Activated effector memory CD4-positive, alpha-beta T cell treated with Interleukin-2 at 50 U/mL for 16 hours (primary cell): ENCODE measurements around the gene LIPF.
"Not testable (repeated sequence)": the region's sequence is repeated elsewhere in the genome, so short reads cannot be mapped to it uniquely, and the experiment has no call there.

Experiments
- DNase-seq: peaks from one replicate; pipeline ENCODE4 v3.0.0-alpha.2; 2020

LIPF gene, protein sequence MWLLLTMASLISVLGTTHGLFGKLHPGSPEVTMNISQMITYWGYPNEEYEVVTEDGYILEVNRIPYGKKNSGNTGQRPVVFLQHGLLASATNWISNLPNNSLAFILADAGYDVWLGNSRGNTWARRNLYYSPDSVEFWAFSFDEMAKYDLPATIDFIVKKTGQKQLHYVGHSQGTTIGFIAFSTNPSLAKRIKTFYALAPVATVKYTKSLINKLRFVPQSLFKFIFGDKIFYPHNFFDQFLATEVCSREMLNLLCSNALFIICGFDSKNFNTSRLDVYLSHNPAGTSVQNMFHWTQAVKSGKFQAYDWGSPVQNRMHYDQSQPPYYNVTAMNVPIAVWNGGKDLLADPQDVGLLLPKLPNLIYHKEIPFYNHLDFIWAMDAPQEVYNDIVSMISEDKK

DNA sequence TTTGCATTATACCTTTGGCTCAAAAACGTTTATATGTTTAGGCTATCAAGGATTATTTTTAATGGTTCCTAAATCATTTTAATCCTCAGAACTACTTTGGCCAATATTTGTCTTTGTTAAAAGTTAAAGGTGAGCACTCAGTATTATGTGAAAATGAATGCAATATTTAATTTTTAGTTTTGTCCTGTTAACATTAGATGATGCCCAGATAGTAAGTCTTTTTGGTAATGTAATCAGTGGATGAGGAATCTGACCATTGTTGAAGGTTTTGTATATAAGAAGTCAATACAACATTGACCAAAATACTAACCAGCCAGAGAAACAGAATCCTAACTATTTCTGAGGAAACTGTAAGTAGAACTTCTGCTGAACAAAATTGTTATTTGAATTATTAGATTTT is at the start of gene LIPF:
Gene LIPF (plus strand): TSS at position 301 of the 400 bp plus-strand sequence. CDS start 2,856 bp downstream, outside the sequence.
- no peak for DNase-seq

DNA sequence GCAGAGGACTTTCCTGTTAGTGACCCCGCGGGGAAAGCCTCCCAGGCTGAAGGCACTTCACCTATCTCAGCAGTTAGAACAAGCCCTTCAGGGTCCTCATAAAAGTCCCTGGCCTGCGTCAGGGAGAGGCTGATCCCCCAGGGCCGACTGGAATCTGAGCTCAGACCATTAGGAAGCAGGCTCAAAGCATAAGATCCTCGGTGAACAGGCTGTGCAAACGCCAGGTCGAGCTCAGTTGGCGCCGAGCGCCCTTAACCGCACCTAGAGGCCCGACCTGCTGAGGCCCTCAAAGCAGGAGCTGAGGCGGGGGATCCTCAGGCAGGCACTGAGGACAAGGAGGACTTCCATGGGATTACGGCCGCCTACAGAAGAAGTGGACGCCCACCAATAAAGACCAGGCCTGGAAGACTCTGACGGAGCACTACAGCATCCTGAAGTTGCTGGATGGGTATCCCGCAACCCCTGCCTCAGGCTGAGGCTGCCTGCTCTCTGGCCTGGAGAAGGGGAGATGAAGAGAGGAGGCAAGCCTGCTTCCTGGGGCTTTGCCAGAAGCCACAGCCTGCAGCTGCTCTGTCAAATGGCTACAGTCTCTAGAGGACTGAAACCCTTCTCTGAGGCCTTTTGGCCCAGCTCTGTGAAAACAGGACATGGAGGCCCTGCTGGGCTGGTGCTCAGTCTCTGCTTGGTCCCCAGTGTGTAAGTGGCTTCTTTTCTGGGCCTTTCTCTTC is 47.8 kb upstream of the LIPF start:
- no peak for DNase-seq

DNA sequence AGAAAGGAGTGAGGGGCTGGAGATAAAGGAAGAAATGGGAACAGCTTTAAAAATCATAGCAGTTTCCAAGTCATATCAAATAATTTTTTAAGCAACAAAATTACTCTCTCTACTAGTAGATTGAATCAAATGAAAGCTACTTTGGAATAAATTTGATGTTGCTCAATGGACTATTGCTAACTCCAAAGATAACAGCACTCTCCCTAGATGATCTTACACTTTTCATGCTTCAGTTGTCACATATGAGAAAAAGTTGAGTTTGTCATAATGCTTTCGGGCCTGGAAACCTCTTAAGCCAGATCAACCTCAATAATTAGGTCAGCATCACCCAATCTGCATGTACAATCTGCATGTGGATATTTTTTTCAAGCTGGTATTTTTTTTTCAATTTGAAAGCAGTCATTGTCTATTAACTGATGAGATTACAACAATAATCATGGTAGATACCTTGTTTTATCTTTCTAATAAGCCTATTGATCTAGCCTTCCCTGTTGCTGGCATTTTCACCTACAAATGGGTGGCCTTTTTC is 46.4 kb upstream of the LIPF start:
- DNase-seq, result no peak

DNA sequence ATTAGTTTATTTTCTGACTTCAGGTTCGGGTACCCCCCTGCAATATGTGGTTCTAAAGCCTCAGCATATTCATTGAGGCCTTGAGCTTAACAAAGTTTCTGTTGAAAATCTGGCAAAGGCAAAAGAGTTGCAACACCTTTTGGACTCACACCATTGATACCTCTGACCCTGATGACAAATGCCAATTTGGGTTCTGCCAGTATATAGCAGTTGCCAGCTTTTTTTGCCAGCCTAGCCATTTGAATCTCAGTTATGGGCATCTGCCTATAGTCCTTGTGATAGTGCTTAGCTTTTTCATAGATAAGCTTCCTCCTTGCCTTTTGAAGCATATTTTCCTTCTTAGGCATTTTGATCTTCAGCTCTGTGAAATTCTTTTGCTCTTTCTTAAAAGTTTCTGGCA is 45.7 kb upstream of the LIPF start:
- no peak for DNase-seq

DNA sequence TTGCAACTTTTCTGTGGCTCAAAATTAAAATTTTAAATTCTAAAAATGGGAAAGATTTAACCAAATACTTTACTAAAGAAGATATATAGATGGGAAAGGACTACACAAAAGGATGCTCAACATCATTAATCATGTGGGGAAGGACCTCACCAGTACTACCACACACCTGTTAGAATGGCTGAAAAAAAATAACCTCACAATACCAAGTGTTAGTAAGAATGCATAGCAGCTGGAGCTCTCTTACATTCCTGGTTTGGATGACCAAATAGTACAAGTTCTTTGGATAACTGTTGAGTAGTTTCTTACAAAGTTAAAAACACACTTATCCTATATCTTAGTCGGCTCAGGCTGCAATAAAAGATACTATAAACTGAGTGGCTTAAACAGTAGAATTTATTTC is 43.8 kb upstream of the LIPF start:
- no peak for DNase-seq

DNA sequence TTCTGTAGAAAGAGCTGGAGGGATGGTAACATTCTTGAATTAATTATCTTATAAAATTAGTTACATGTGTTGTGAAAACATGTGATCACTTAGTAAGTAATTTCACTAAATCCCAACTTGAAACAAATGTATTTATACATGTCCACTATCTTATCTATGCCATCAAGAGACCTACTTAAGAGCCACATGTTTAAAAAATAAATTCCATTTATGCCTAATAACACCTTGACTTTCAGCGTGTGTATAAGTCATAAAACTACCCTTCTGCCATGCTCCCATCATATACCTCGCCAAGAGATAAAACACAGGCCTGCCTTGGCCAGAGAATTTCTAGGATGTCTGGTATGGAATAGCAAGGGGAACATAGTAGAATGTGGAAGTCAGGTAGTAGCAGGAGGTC is 40.4 kb upstream of the LIPF start:
- DNase-seq, result no peak

DNA sequence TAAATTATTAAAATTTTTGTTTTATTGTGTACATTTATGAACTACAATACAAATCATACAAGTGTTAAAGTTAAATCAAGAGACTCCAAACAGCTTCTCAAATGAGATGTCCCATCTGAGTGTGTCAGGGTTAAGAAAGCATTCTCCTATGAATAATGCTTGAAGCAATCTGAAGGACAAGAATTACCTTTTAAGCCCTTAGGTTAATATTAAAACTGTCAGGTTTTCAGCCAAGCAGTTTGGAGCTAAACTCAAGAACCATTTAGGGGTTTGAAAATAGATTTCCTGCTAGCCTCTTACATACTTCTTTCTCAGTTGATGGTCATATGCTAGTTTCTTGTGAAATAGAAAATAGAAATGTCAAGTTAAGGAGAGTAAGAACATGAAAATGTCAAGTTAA is 39.4 kb upstream of the LIPF start:
- no peak for DNase-seq

DNA sequence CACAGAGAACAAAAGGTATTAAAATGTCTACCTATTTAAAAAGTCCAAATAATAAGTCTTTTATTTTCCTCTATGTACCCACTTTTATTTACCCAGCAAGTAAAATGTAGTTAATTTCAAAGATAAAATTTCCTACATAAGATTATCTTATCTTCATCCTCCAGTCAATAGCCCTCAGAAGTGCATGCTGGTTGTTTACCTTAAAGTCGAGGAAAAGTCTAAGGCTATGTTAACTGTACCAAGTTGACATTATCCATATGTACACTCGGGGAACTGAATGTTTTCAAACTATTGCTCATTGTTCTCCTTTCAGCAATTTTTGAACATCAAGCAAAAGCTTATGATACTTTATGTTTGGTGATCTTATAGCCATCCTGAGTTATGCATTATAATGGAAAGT is 24.1 kb upstream of the LIPF start:
- DNase-seq, result no peak

DNA sequence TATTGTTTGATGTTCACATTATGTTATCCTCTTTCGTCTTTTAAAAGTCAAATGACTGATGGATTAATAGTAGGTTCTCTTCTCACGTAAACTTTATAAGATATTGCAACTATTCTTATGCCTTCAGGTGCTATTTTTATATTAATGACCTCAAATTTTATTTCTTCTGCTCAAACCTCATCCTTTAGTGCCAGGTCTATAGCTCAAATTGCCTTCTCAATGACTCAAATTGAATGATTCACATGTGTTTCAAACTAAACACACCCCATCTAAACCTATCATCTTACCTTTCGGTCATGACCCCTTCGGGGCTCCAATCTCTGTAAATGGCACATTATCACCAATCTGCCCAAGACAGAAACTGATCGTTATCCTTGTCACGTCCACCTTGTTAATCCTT is 22.0 kb upstream of the LIPF start:
- no peak for DNase-seq

DNA sequence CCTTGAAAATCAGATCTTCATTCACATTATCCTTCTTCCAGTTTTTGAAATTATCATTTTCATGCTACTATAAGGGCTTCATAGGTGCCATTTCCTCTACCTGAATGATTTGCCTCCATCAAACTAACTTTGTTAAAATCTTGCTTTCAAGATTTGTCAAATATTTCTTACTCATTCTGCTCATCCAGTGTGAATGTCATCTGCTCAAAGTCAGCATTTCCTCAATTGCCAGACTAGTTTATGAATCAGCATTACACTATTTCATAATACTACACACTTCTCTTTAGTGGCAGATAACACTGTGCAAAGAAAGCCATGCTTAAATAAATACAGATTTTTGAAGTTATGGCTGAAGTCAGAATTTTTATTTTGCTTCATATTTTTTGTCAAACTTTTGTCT is 21.3 kb upstream of the LIPF start:
- DNase-seq, result no peak

DNA sequence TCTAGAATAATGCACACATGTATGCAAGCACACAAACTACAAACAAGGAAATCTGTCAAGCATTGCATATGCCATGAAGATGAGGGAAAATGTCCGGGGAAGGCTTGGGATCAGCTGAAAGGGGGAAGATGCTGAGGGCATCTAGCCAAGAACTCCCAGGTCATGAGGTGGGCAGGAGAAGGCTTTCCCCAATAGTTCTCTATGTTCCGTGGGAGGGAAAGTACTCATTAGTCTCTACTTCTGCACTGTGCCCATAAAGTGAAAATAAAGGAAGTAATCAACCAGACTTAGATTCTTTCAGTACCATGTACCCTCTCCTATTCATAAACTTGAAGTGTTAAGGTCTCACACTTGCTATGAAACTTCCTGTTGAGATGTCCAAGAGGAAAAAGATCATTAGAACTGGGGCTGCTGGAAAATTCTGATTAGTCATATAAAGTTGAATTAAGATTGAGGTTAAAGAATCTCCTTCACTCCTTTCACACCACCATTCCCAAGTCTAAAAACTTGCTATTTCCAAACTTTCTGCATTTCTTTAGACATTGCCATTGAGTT is 17.1 kb upstream of the LIPF start:
- no peak for DNase-seq

DNA sequence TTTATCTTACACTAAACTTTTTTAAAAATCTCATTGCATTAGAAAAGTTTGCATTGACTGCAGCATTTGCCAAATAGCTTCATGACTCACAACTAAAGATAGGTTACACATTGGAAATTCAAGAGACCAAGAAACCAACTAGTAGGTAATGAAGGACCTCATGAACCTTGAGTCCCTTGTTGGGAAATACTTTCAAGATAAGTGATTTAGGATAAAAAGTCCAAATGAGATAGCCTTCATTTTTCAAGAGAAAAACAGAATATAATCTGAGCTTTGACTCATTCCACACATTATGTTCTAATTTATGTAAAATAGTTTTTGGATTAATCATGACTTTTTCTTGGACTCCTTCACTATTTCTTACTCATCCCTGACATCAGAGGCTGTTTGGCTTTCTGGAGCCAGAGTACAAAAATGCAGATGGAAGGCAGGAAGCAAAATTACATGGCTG is 13.1 kb upstream of the LIPF start:
- no peak for DNase-seq

DNA sequence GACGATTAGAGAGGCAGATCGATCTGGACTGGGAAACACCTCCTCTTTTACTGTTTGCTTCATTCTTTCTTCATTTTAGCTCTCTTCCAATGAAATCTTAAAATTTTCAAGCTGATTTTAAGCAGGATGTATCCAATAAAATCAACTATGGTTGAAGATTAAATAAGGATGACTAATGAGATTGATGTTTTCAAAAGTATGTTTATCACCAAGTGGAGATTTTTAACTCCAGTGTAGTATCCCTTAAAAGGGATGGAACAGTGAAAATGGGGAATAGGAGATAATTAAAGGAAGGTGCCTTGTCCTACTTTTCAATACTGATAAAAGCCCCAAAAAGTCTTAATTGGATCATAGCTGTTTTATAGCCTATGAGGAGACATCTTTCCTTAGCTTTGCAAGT is 11.6 kb upstream of the LIPF start:
- DNase-seq, result no peak

DNA sequence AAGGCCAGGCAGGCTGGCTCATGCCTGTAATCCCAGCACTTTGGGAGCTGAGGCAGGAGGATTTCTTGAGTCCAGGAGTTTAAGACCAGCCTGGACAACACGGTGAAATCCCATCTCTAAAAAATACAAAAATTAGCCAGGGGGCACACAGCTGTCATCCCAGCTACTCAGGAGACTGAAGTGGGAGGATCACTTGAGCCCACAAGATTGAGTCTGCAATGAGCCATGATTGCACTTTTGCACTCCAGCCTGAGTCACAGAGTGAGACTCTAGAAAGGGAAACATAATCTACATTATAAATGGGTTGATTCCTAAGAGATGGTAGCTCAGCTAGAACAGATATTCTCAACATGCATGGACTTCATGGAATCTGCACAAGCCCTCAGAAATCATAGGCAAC is 6.3 kb upstream of the LIPF start:
- no peak for DNase-seq

DNA sequence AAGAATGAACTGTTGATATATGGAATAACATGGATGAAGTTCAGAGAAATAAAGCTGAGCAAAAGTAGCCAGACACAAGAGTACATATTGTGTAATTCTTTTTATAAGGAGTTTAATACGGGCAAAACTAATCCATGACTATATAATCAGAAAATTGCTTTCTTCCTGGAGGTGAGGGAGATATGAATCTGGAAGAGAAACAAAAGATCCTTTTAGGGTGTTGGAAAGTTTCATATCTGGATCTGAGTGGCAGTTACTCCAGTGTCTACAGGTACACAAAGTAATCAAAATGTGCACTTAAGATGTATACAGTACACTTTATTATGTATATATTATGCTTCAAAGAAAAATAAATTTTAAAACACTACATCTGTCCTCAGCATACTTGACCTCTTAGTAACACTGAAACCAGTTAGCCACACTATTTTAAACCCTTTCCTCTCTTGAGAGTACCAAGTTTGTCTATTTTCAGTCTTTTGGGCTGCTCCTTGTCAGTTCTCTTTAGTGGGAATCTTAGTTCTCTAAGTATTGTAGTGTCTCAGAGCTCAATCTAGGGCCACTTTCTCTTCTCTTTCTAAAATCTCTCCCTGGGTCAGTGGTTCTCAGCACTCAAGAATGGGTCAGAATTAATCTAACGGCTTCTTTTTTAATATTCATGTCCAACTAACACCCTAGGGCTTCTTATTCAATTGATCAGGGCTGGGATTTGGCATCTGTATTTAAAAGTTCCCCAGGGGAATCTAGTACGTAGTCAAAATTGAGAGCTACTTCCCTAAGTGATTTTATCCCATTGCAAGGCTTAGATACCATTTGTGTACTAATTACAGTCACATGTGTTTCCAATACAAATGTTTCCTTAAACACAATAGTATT is 4.3 kb upstream of the LIPF start:
- DNase-seq, result no peak

DNA sequence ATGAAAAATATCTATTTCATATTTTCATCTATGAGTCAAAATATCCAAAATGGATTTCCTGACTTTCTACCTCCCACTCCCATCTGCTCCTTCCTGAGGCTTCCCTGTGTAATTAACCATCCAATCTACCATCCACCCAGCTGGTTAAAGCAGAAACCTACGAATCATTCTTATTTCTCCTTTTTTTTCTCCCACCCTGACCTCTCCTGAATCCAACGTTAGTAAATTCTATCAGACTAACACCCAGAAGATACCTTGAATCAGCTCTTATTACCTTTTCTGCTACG is 3.7 kb upstream of the LIPF start:
- DNase-seq, result no peak

DNA sequence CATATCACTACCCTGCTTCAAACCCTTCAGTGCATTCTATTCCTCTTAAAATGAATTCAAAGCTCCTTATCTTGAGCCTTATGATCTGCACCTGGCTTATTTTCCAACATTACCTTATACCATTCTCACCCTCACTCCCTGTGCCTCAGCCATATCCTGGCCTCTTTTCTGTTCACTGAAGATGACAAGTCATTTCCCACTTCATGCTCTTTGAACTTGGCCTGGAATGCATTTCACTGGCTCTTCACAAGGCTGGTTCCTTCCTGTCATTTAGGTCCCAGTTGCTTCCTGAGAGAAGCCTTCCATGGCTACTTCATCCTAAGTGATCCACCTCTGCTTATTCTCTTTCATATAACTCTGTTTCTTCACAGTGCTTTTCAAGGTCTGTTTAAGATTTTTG is 3.2 kb upstream of the LIPF start:
- DNase-seq, result no peak

DNA sequence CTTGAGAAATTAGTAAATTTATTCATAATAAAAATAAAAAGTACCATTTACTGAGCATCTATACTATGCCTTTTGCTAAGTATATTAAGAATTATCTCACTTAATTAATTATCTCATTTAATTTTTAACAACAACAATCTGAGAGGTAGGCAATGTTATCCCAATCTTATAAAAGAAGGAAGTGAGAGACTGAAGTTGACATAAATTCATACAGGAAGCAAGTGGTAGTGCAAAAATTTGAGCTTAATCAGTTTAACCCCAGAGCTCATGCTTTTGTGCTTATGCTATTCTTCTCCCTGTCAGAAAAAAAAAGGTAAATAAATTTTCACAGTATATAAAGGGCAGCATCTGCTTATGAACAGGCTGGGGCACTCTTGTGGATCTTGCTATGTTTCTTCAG is 2.7 kb upstream of the LIPF start:
- DNase-seq, result no peak

DNA sequence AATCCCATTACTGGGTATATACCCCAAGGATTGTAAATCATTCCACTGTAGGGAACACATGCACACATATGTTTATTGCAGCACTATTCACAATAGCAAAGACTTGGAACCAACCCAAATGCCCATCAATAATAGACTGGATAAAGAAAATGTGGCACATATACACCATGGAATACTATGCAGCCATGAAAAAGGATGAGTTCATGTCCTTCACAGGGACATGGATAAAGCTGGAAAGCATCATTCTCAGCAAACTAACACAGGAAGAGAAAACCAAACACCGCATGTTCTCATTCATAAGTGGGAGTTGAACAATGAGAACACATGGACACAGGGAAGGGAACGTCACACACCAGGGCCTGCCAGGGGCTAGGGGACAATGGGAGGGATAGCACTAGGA is 1.1 kb upstream of the LIPF start:
- DNase-seq, result not testable (repeated sequence)

DNA sequence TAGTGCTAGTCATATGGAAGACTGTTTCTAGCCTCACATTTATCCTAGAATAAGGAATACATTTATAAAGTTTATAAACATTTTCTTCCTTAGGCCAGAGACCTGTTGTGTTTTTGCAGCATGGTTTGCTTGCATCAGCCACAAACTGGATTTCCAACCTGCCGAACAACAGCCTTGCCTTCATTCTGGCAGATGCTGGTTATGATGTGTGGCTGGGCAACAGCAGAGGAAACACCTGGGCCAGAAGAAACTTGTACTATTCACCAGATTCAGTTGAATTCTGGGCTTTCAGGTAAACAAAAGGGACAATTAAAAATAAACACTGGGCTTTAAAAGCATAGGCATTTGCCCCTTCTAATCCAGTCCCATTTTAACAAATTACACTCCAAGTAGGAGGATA is 4.2 kb downstream of the LIPF start:
- no peak for DNase-seq

DNA sequence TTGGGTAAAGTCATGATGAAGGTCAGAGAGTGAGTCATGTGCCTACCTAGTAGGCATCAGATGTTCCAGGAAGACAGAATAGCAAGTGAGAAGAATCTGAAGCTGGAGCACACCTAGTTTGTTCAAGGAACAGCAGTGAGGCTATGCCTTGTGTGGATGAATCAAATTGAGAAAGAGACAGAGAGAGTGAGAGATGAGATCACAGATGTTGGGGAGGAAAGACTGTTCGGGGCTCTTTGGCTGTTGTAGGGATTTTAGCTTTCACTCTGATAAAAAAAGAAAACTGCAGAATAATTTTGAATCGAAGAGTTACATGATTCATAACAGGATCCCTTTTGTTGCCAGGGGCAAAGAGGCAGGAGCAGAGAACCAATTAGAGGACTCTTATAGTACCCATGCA is 6.3 kb downstream of the LIPF start:
- no peak for DNase-seq

DNA sequence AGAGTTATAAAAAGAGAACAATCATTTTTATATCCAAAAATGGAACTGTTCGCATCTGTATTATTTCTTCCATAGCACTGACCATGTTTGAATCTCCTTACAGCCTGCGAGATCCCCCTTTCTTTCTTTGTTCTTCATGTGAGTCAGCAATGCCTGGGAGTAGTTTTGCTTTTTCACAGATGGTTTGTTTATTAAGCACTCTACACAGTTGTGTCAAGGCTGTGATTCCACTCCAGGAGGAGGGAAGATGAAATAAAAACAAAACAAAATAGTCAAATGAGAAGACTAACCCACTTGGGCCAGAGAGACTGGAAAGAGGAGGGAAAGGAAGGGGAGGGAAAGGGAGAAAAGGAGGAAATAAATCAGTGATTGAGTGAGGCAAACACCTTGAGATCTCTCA is 7.8 kb downstream of the LIPF start:
- DNase-seq, result no peak
